Embryonic facial prominence (tissue), 1 donor: ENCODE data around the gene TPSG1.
"Not testable (repeated sequence)": the region's sequence is repeated elsewhere in the genome, so short reads cannot be mapped to it uniquely, and the experiment has no call there.

Experiments used
- DNase-seq: peaks from one replicate; pipeline ENCODE4 v3.0.0-alpha.2; 2016; ENCODE audit errors: extremely low spot score

TPSG1 gene

GRCh38 chr16:1195393-1195666 lies 29.7 kb downstream of the TPSG1 start:
- DNase-seq = no peak

- no peak for DNase-seq
Observed at GRCh38 chr16:1194665-1195392, 30.2 kb downstream of the TPSG1 start.

DNA sequence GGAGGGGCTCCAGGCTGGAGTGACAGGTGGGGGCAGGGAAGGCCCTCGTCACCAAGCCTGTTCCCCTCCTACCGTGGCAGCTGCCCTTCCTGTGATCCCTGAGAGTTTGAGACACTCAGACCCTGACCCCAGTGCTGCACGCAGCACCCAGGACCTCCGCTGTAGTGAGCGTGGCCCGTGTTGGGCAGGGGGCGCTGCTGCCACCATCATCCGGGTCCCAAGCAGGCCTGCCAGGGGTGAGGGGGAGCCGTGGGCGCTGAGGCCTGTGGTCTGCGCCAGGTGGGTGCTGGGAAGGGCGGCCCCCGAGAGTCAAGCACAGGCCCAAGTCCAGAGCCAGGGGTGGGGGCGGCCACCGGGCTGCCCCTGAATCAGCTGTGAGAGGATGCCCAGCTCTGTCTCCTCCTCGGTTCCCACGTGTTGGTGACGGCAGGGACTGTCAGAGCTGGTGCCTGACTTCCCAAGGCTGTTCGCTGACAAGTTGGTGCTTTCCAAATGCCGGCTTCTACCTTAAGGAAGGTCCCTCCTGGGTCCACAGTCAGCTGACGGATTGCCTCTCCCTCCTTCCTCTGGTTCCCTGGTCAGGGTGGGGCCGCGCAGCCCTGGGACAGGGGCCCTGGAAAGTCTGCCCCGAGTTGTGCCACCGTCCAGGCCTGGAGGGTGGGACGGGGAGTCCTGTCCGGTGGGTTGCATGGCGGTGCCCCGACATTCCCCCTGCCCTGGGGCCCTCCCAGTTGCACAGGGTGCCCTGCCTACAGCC lies 31.1 kb downstream of the TPSG1 start:
- DNase-seq = no peak

- no peak for DNase-seq
Observed at GRCh38 chr16:1193143-1193824, 31.8 kb downstream of the TPSG1 start.

- no peak for DNase-seq
Observed at GRCh38 chr16:1192384-1193073, 32.5 kb downstream of the TPSG1 start.

DNA sequence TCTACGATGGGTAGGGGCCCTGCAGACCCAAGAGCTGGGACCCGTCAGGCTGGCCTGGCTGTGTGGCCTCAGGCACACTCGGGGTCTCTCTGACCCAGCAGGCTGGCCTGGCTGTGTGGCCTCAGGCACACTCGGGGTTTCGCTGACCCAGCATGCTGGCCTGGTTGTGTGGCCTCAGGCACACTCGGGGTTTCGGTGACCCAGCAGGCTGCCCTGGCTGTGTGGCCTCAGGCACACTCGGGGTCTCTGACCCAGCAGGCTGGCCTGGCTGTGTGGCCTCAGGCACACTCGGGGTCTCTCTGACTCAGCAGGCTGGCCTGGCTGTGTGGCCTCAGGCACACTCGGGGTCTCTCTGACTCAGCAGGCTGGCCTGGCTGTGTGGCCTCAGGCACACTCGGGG lies 34.3 kb downstream of the TPSG1 start:
- not testable (repeated sequence) for DNase-seq

GRCh38 chr16:1189455-1189854 lies 35.6 kb downstream of the TPSG1 start:
- DNase-seq = no peak

- no peak for DNase-seq
Observed at GRCh38 chr16:1188432-1189189, 36.5 kb downstream of the TPSG1 start.

- not testable (repeated sequence) for DNase-seq
Observed at GRCh38 chr16:1185460-1186207, 39.4 kb downstream of the TPSG1 start.

DNA sequence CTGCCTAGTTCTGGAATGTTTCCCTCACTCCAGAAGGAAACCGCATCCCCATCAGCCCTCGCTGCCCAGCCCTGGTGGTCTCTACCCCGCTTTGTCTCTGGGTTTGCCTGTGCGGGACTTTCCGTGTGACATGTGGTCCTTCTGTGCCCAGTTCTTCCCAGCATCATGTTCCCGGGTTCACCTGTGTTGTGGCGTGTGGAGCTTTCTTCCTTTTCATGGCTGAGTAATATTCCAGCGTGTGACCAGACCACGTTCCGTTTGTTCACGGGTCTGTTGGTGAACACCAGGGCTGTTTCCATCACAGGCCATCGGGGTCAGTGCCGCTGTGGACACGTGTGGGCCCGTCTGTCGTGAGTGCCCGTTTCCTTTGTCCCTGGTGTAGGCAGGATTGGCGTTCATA lies 40.1 kb downstream of the TPSG1 start:
- no peak for DNase-seq

- DNase-seq = no peak
Observed at GRCh38 chr16:1184156-1184868, 40.8 kb downstream of the TPSG1 start.

DNA sequence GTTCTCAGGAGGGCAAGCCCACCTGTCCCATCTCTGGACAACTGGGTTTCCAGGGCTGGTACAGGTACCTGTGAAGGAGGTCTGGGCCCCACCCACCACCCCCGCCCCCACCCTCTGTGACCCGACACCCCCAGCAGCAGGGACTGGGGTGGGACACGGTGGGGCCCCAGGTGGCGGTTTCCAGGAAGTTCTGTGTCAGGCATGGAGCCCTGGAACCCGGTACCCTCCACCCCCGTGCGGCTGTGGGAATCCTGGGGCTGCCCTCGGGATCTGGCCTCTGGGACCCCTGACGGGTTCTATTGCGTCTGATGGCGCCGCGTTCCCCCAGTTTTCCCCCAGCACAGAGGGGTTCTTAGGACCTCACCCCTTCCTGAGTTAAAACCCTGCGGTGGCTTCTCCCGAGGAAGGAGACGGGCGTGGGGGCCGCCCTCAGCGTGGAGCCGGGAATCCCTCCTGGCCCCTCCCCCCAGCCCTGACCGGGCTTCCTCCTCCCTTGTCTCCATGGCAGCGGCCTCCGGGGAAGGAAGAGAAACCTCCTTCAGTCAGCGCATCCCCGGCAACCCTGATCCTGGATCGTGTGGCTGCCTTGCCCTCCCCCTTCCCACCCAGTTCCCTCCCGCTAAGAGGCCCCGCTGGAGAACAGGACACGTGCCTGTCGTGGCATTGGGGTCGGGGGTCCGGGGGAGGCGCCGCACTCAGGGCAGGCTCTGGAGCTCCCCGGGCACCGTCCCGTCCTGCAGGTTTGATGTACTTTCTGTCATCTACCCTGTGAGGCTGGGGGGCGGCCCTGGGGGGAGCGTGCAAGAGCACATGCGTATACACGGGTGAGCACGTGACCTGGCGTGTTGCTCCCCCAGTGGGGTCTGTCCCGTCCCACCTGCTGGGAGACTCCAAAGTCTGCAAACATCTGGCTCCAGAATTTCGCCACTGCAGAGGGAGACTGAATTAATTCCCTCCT lies 41.8 kb downstream of the TPSG1 start:
- no peak for DNase-seq

DNA sequence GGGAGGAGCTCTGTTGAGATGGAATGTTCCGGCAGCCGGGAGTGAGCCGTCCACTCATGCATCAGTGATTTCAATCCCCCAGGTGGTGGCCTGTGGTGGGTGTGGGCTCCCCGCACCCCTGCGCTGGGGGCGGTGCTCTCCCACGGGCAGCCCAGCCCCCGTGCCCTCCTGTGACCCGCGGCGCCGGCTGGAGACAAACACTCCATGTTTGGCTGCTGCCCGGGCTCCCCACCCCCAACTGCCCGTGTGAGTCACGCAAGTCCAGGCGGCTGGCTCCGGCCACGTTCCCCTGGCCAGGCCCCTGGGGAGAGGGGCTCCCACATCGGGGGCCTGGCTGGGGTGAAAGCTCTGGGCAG lies 42.8 kb downstream of the TPSG1 start:
- no peak for DNase-seq

GRCh38 chr16:1181404-1182315 lies 43.4 kb downstream of the TPSG1 start:
- DNase-seq = no peak

DNA sequence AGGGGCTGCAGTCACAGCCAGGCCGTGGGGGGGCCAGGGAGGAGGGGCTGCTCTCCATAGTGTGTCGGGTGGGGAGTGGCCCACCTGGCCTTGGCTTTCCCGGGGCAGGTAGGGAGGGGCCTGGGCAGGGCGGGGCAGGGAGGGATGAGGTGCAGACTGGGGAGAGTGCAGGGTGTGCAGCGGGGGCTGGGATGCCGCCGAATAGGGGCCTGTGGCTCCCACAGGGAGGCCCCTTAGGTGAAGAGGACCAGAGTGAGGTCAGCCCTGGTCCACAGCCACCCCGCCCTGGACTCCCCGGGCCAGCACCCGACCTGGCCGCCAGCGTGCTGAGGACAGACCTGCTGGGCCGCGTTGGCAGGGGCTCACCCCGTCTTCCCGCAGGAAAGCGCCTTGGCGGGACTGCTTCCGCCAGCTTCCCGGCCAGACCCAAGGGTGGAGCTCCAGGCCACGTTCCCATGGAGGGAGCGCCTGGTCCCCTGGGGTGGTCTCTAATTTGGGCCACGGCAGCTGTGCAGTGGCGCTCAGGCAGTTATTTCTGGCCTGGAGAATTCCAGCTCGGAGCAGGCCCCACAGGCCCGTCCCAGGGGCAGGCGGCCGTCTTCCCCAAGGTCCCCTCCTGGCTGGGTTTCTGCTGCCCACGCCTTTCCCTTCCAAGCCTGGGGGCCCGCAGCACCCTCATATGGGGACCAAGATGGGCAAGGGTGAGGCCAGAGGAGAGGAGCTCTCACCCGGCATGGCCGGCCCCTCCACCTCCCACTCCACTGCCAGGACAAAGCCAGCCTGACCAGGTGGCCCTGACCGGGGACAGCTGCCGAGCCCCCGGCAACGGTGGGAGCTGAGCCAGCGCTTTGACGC lies 44.3 kb downstream of the TPSG1 start:
- DNase-seq = no peak

GRCh38 chr16:1178295-1178910 lies 46.7 kb downstream of the TPSG1 start:
- DNase-seq = no peak

GRCh38 chr16:1177750-1178149 lies 47.3 kb downstream of the TPSG1 start:
- no peak for DNase-seq
